Measurements from ENCODE around the gene PRPF4.
"Not testable (repeated sequence)": the region's sequence is repeated elsewhere in the genome, so short reads cannot be mapped to it uniquely, and the experiment has no call there.

PRPF4 gene

DNA sequence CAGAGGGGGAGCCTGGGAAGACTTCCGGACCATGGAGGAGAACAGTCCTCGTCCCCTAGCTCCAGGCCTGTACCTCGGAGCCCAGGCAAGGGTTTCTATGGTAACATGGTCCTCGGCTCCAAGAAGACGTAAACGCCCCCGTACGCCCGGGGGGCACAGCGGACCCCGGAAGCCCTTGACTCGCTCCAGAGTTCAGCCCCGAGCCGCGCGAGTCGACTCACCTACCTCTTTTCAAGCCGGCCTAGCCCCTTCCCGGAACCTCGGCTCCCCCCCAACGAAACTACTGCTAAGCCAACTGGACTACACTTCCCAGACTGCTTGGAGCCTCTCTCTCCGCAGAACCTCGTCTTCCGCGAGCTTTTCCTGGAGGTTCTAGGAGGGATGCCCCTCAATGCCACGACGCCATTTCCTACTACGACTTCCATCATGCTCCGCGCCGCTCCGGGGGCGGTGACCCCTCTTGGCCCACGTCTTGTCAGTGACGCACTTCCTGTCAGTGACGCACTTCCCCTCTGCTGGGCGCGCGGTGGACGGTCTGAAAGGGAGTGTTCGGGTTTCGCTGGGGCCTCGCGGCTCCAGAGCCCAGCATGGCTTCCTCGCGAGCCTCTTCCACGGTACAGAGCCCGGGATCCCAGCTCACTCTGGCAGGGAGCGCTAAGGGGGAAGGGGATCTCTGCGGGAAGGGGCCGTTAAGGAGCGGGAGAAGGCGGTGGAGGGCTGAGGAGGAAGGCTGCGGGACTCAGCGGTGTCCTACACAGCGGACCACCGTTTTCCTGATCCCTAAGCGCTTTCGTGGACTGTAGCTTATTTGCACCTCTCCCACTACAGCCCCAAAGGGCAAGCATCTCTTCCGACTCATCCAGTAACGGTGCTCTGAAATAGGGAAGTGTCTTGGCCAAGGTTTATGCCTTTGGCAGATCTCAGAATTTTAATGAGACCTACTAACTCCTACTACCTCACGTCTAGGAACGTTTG, at the start of gene PRPF4, which contains the start of gene CDC26:
Gene PRPF4, plus strand, starts transcription at position 502 of the 975 bp plus-strand sequence. Its CDS starts 86 bp downstream, at position 588.
Gene CDC26, minus strand, starts transcription at position 416 of the 975 bp plus-strand sequence. CDS start 3,065 bp downstream, outside the sequence.
- DNase-seq (ENCODE audit: low spot score in 2 of 2) = peak; percentile 95 to 98
- Histone ChIP-seq H3K36me3 (replicated peaks) (peaks cover 49% of the 10 kb centered on the region), H3K4me3 (peak within 1 kb of the TSS; percentile 95), H3K4me1 (peaks cover 13% of the 10 kb centered on the region), H3K27me3 (ENCODE audit: low read depth) (no peaks in the 10 kb centered on the region), H3K9me3 (no peaks in the 10 kb centered on the region)
- in situ Hi-C loops (cut with MboI; ENCODE audit: low sequenced_read_pairs) = loop anchor here (5.0 to 10.0 kb wide), 2 partner anchors 132 to 309 kb away; no protein-coding TSS in a partner anchor

DNA sequence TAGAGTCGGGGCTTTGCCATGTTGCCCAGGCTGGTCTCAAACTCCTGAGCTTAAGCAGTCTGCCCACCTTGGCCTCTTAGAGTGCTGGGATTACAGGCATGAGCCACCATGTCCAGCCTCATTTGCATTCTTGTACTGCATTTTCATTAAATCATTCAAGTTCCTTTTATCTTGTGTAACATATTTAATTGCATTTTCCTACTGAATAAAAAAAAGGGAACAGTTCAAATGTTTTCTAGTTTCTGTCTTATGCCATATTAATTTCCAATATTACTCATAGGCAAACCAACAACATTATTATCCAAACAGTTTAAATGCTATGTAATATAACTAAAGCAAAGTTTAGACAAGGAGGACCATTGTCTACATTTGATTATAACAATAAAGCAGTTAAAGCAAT, 48.0 kb upstream of the PRPF4 start:
- no peaks in the 10 kb centered on the region for H3K27me3 ChIP-seq (ENCODE audit: low read depth)
- in situ Hi-C loops (cut with MboI; ENCODE audit: low sequenced_read_pairs) = no loop called here
- peaks cover 21% of the 10 kb centered on the region for H3K4me1 ChIP-seq
- H3K4me3 ChIP-seq = no peak overlapping the region
- 0 out of 2 replicates have a peak, but pooled peaks cover 2% of the 10 kb centered on the region for H3K36me3 ChIP-seq (replicated peaks)
- DNase-seq (ENCODE audit: low spot score in 2 of 2) = no peak
- H3K9me3 ChIP-seq = no peaks in the 10 kb centered on the region

DNA sequence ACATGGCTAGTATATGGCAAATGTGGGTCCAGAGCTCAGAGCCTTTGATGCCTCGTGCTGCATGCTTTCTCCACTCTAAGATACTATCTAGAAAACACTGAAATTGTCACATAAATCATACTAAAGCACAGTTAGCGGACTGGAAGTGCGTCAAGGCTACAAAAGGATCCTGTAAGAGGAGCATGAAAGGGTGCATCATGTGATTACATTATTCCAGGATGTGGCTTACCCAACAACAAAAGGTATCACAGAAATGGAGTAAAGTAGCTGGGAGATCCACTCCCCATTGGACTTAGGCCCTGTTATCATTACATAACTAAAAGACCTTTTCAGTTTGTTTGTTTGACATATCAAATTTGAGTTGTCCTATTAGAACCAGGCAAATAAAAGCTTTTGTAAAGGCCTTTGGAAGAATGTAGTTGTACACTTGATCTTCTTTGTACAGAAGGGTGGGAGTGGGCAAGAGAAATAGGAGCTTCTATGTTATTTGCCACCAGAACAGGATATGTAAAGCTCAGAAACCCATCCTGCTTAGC, 47.3 kb upstream of the PRPF4 start:
- Histone ChIP-seq H3K4me1 (peaks cover 17% of the 10 kb centered on the region), H3K4me3 (no peak overlapping the region), H3K27me3 (ENCODE audit: low read depth) (no peaks in the 10 kb centered on the region), H3K36me3 (replicated peaks) (0 out of 2 replicates have a peak, but pooled peaks cover 2% of the 10 kb centered on the region), H3K9me3 (no peaks in the 10 kb centered on the region)
- in situ Hi-C loops (cut with MboI; ENCODE audit: low sequenced_read_pairs) = no loop called here
- peak; percentile 22 to 62 for DNase-seq (ENCODE audit: low spot score in 2 of 2)

DNA sequence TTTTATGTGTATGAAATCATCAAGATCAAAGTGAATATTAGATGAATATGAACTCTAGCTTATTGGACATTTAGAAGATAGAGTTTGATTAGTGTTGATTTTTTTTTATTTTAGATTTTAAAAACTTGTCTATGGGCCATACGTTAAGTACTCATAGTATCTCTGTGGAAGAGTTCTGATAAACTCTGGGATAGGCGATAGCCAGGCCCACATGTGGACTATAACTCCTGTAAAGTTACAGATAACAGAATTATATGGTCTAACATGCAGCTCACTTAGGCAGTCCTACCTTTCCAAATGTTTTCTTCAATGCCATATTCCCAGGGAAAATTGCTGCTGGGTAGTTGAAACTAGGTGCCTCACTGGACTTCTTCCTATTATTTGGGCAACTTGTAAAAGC, 43.8 kb upstream of the PRPF4 start:
- DNase-seq (ENCODE audit: low spot score in 2 of 2) = no peak
- peaks cover 12% of the 10 kb centered on the region for H3K4me1 ChIP-seq
- H3K9me3 ChIP-seq = no peaks in the 10 kb centered on the region
- H3K36me3 ChIP-seq (replicated peaks) = no peaks in the 10 kb centered on the region
- H3K4me3 ChIP-seq = no peak overlapping the region
- no peaks in the 10 kb centered on the region for H3K27me3 ChIP-seq (ENCODE audit: low read depth)
- in situ Hi-C loops (cut with MboI; ENCODE audit: low sequenced_read_pairs) = no loop called here

DNA sequence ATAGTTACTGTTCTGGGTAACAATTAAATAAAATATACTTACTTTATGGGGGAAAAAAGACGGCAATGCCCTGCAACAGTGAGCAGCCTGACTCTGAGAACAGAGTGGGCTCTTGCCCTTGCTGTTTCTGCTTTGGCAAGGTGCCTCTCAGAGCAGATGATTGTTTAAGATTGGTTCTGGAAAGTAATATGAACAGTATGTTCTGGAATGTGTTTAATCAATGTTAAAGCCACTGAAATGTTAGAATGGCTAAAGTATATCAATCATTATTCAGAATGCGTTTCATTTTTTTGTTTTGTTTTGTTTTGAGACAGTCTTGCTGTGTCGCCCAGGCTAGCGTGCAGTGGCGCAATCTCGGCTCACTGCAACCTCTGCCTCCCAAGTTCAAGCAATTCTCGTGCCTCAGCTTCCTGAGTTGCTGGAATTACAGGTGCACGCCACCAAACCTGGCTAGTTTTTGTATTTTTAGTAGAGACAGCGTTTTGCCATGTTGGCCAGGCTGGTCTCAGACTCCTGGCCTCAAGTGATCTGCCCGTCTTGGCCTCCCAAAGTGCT, 39.7 kb upstream of the PRPF4 start:
- H3K9me3 ChIP-seq; DNase-seq (ENCODE audit: low spot score in 2 of 2); H3K4me3 ChIP-seq; H3K4me1 ChIP-seq; H3K27me3 ChIP-seq (ENCODE audit: low read depth); H3K36me3 ChIP-seq (replicated peaks); in situ Hi-C loops (cut with MboI; ENCODE audit: low sequenced_read_pairs): not testable (repeated sequence)

DNA sequence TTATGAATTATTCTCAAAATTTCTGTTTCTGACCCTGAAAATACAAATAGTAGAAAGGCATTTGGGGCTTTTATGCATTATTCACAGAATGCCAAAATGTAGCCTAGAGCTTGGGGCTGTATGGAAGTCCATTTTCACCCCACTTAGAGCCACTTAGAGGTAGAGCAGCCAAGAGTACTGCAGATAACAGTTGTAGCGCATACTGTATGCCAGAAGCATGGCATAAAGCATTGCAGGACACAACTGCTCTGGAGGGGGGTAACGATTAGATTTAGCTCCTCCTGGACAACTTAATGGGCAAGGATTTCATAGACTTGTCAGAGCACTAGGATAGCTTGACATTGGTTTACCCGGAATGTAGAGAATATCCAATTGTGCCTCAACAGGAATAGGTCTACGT, 38.4 kb upstream of the PRPF4 start:
- DNase-seq (ENCODE audit: low spot score in 2 of 2) = no peak
- Histone ChIP-seq H3K4me1 (no peaks in the 10 kb centered on the region), H3K9me3 (no peaks in the 10 kb centered on the region), H3K4me3 (no peak overlapping the region), H3K27me3 (ENCODE audit: low read depth) (no peaks in the 10 kb centered on the region), H3K36me3 (replicated peaks) (no peaks in the 10 kb centered on the region)
- in situ Hi-C loops (cut with MboI; ENCODE audit: low sequenced_read_pairs) = no loop called here

DNA sequence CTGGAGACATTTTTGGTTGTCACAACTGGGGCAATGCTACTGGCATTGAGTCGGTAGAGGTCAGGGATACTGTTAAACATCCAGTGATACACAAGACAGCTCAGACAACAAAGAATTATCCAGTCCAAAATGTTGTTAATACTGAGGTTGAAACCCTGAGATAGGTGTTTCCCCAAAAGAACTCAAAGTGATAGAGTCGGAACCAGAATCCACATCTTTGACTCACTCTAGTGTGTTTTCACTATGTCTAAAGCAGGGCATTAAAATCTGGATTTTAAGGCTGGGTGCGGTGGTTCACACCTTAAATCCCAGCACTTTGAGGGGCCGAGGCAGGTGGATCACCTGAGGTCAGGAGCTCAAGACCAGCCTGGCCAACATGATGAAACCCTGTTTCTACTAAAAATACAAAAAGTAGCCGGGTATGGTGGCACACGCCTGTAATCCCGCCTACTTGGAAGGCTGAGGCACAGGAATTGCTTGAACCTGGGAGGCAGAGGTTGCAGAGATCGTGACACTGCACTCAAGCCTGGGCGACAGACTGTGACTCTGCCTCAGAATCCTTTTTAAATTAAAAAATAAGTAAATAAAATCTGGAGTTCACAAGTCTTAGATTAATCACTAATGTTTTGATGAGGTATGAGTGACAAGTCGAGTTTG, 37.1 kb upstream of the PRPF4 start:
- Histone ChIP-seq H3K36me3 (replicated peaks) (no peaks in the 10 kb centered on the region), H3K4me1 (peaks cover 7% of the 10 kb centered on the region), H3K4me3 (no peak overlapping the region), H3K27me3 (ENCODE audit: low read depth) (no peaks in the 10 kb centered on the region), H3K9me3 (no peaks in the 10 kb centered on the region)
- no peak for DNase-seq (ENCODE audit: low spot score in 2 of 2)
- in situ Hi-C loops (cut with MboI; ENCODE audit: low sequenced_read_pairs) = no loop called here

DNA sequence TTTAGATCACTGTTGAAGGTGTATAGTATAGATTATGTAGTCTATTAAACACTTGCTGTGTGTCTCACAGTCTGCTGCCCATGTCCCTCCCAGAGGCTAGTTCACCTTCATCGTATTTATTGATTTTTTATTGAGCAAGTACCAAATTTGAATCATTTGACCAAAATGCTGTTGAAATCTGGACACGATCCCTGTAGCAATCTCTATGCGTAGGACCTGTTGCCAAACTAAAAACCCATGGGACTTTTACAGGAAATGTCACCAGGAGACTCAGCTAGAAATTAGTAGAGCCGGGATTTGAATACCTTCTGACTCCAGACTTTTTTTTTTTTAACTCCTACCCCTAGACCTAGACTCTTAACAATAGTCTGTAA, 36.6 kb upstream of the PRPF4 start:
- Histone ChIP-seq H3K36me3 (replicated peaks) (no peaks in the 10 kb centered on the region), H3K9me3 (no peaks in the 10 kb centered on the region), H3K27me3 (ENCODE audit: low read depth) (no peaks in the 10 kb centered on the region), H3K4me1 (peaks cover 7% of the 10 kb centered on the region), H3K4me3 (no peak overlapping the region)
- DNase-seq (ENCODE audit: low spot score in 2 of 2) = no peak
- in situ Hi-C loops (cut with MboI; ENCODE audit: low sequenced_read_pairs) = no loop called here

DNA sequence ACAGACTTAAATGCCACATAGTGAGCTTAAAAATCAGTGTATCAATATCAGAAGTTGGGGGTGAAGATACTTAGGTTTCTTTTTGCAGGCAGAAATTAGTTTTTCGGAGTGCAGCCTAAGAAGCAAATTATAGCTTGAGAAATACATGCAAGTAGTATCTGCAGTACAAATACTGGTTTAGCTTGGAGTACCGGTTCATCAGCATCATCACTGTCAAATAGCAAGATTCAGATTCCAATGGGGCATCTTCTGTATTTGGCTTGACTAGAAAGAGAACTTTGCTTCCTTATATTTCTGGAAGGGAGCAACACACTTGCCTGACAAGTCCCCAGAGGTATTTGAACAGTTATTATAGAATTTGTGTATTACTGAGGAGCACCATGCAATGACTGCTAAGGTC, 34.3 kb upstream of the PRPF4 start:
- no peaks in the 10 kb centered on the region for H3K27me3 ChIP-seq (ENCODE audit: low read depth)
- no peaks in the 10 kb centered on the region for H3K36me3 ChIP-seq (replicated peaks)
- in situ Hi-C loops (cut with MboI; ENCODE audit: low sequenced_read_pairs) = no loop called here
- peaks cover 21% of the 10 kb centered on the region for H3K4me1 ChIP-seq
- DNase-seq (ENCODE audit: low spot score in 2 of 2) = no peak
- H3K4me3 ChIP-seq = no peak overlapping the region
- no peaks in the 10 kb centered on the region for H3K9me3 ChIP-seq

DNA sequence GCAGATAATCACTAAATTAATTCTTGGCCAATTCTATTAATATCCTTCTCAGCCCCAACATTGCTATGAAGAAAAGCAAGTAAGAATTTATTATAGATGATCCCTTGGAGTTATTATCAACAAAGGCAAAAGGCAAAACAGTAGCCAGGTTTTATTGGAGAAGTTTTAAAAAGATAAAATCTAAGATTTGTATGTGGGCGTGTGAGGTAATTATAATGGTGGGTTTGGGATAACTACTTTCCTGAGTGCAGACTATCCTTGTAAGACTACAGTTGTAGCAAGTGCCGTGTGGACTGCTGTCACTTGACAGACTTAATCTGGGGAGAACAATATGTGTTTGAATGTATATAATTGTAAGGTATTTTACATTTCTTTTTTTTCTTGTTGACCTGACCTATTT, 30.9 kb upstream of the PRPF4 start:
- H3K9me3 ChIP-seq = no peaks in the 10 kb centered on the region
- H3K4me1 ChIP-seq = peaks cover 21% of the 10 kb centered on the region
- in situ Hi-C loops (cut with MboI; ENCODE audit: low sequenced_read_pairs) = no loop called here
- no peak overlapping the region for H3K4me3 ChIP-seq
- no peaks in the 10 kb centered on the region for H3K36me3 ChIP-seq (replicated peaks)
- H3K27me3 ChIP-seq (ENCODE audit: low read depth) = no peaks in the 10 kb centered on the region
- DNase-seq (ENCODE audit: low spot score in 2 of 2) = peak in 1 of 2 experiments; percentile 62

DNA sequence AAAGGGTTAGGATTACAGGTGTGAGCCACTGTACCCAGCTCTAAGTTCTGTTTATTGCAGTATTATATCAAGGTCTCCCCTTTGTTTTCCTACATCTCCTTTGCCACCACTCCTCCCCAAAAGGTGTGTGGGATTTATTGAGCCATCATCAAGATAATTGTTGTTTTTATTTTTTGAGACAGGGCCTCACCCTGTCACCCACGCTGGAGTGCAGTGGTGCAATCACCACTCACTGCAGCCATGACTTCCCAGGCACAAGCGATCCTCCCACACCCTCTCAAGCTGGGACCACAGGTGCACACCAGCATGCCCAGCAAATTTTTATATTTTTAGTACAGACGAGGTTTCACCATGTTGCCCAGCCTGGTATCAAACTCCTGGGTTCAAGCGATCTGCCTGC, 29.6 kb upstream of the PRPF4 start:
- in situ Hi-C loops (cut with MboI; ENCODE audit: low sequenced_read_pairs) = no loop called here
- H3K4me1 ChIP-seq = peaks cover 21% of the 10 kb centered on the region
- no peak overlapping the region for H3K4me3 ChIP-seq
- H3K9me3 ChIP-seq = no peaks in the 10 kb centered on the region
- no peaks in the 10 kb centered on the region for H3K27me3 ChIP-seq (ENCODE audit: low read depth)
- H3K36me3 ChIP-seq (replicated peaks) = no peaks in the 10 kb centered on the region
- no peak for DNase-seq (ENCODE audit: low spot score in 2 of 2)

DNA sequence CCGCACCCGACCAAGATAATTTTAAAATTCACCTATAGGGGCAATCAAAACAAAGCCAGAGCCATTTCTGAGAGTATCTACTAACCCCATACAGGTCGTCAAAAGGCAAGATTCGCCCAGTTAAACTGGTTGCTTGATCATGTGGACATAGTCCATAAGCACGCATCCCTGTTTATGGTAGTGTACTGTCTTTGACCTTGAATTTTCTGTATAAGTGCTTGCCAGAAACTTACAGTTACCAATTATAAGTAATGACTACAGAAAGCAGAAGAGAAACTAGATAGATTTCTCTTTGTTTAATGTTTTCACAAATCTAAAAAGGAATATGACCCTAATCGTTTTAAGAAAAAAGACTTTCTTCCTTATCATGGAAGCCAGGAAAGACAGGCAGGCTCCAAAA, 28.5 kb upstream of the PRPF4 start:
- no peaks in the 10 kb centered on the region for H3K9me3 ChIP-seq
- no peak for DNase-seq (ENCODE audit: low spot score in 2 of 2)
- peaks cover 26% of the 10 kb centered on the region for H3K4me1 ChIP-seq
- H3K27me3 ChIP-seq (ENCODE audit: low read depth) = no peaks in the 10 kb centered on the region
- H3K36me3 ChIP-seq (replicated peaks) = no peaks in the 10 kb centered on the region
- in situ Hi-C loops (cut with MboI; ENCODE audit: low sequenced_read_pairs) = no loop called here
- no peak overlapping the region for H3K4me3 ChIP-seq

DNA sequence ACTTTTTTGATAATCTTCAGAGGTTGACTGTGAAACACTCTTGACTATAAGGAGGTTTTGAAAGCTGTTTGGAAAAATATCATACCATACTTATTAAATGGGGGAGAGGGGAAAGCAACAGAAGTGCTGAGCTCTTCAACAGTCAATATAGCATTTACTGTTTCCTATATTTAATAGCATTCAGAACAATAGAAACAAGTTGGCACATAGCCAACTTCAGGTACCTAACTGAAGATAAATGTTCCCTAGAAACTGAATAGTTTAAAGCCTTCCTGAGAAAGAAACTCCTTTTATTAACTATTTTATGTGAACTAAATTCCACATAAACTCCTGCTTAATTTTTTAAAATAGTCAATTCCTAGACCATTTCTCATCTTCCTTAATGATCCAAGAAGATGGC, 27.8 kb upstream of the PRPF4 start:
- Histone ChIP-seq H3K36me3 (replicated peaks) (no peaks in the 10 kb centered on the region), H3K27me3 (ENCODE audit: low read depth) (no peaks in the 10 kb centered on the region), H3K4me3 (no peak overlapping the region), H3K4me1 (peaks cover 25% of the 10 kb centered on the region), H3K9me3 (no peaks in the 10 kb centered on the region)
- no peak for DNase-seq (ENCODE audit: low spot score in 2 of 2)
- in situ Hi-C loops (cut with MboI; ENCODE audit: low sequenced_read_pairs) = no loop called here
